Measurements from ENCODE around the gene SDR42E2.
"Not testable (repeated sequence)": the region's sequence is repeated elsewhere in the genome, so short reads cannot be mapped to it uniquely, and the experiment has no call there.

Gene SDR42E2

GRCh38 chr16:22213801-22214200 lies 51.5 kb downstream of the SDR42E2 start:
- TF ChIP-seq, protein P1, sequence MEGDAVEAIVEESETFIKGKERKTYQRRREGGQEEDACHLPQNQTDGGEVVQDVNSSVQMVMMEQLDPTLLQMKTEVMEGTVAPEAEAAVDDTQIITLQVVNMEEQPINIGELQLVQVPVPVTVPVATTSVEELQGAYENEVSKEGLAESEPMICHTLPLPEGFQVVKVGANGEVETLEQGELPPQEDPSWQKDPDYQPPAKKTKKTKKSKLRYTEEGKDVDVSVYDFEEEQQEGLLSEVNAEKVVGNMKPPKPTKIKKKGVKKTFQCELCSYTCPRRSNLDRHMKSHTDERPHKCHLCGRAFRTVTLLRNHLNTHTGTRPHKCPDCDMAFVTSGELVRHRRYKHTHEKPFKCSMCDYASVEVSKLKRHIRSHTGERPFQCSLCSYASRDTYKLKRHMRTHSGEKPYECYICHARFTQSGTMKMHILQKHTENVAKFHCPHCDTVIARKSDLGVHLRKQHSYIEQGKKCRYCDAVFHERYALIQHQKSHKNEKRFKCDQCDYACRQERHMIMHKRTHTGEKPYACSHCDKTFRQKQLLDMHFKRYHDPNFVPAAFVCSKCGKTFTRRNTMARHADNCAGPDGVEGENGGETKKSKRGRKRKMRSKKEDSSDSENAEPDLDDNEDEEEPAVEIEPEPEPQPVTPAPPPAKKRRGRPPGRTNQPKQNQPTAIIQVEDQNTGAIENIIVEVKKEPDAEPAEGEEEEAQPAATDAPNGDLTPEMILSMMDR (IDR thresholded peaks at IDR 0.05; ENCODE audit: control insufficient read depth, extremely low read depth, insufficient read depth) = no peak
- DNase-seq (ENCODE audit: low read depth) = no peak
- H3K4me3 ChIP-seq (ENCODE audit: low read depth, low read length) = no peak overlapping the region

DNA sequence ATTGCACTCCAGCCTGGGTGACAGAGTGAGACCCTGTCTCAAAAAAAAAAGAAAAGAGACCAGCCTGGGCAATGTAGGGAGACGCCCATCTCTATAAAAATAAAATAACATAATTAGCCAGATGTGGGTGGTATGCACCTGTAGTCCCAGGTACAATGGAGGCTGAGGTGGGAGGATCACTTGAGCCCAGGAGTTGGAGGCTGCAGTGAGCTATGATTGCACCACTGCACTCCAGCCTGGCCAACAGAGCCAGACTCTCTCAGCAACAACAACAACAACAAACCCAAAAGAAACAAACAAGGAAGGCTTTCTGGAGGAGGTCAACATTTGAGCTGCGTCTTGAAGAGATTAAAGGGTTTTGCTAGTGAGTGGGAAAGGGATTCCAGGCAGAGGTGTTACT lies 52.1 kb downstream of the SDR42E2 start:
- no peak overlapping the region for H3K4me3 ChIP-seq (ENCODE audit: low read depth, low read length)
- DNase-seq (ENCODE audit: low read depth) = no peak
- TF ChIP-seq, protein P1 (IDR thresholded peaks at IDR 0.05; ENCODE audit: control insufficient read depth, extremely low read depth, insufficient read depth) = no peak

DNA sequence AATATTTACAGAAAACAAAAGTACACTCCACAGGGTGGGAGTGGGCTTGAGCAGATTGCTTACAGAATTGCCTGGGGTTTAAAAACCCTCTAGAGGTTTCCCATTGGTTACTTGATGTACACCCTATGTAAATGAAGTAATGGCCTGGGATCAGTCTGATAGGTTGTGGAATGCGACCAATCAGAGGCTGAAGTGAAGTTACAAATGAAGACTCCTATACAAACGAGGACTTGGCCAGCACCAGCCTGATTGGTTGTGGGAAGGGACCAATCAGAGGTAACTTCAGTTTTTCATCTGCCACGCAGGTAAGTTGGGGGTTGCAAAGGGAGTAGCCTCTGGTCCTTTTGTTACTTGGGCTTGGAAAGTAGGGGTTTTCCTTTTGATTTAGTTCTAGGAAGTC lies 52.6 kb downstream of the SDR42E2 start:
- DNase-seq (ENCODE audit: low read depth) = no peak
- TF ChIP-seq, protein P1 (IDR thresholded peaks at IDR 0.05; ENCODE audit: control insufficient read depth, extremely low read depth, insufficient read depth) = no peak
- H3K4me3 ChIP-seq (ENCODE audit: low read depth, low read length) = no peak overlapping the region

- TF ChIP-seq, protein P1 (IDR thresholded peaks at IDR 0.05; ENCODE audit: control insufficient read depth, extremely low read depth, insufficient read depth) = no peak
- DNase-seq (ENCODE audit: low read depth) = no peak
- no peak overlapping the region for H3K4me3 ChIP-seq (ENCODE audit: low read depth, low read length)
Measured at GRCh38 chr16:22216191-22216831, 54.0 kb downstream of the SDR42E2 start.

GRCh38 chr16:22216832-22217225 lies 54.5 kb downstream of the SDR42E2 start:
- H3K4me3 ChIP-seq (ENCODE audit: low read depth, low read length); DNase-seq (ENCODE audit: low read depth): not testable (repeated sequence)

DNA sequence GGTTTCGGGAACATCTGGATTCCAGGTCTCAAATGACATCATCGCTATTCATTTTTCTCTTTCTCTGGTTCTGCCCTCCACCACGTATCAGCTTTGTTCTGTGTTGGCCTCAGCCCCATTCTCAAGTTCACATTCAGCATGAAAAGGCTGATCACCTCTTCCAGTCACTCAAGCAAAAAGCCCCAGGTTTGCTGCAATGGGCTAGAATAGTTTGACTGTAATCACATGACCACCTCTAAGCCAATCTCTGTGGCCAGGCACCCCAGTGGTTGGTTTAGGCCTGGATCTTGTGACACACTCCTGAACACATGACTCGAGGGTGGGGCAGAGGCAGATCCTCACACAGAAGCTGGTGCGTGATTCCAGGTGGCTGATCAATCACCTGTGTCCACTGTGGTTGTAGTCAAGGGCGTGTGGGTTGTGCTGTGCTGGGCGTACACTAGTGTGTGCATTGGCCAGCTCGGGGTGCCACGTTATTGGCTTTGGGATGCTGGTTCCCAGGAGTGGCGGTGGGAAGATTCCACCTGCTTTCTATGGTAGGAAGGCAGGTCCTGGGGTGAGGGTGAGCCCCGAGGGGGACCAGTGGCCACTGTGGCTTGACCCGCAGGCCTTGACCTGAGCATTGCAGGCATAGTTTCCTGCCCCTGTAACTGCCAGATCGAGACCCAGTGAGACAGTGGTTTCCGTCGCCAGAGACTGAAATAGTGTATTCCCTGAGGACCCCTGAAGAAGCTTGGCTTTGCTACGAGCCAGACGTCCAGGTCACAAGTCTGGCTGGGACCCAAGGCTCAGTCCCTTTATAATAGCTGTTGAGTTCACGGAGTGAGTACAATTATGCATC lies 55.8 kb downstream of the SDR42E2 start:
- H3K4me3 ChIP-seq (ENCODE audit: low read depth, low read length) = no peak overlapping the region
- TF ChIP-seq, protein P1 (IDR thresholded peaks at IDR 0.05; ENCODE audit: control insufficient read depth, extremely low read depth, insufficient read depth) = no peak
- no peak for DNase-seq (ENCODE audit: low read depth)

DNA sequence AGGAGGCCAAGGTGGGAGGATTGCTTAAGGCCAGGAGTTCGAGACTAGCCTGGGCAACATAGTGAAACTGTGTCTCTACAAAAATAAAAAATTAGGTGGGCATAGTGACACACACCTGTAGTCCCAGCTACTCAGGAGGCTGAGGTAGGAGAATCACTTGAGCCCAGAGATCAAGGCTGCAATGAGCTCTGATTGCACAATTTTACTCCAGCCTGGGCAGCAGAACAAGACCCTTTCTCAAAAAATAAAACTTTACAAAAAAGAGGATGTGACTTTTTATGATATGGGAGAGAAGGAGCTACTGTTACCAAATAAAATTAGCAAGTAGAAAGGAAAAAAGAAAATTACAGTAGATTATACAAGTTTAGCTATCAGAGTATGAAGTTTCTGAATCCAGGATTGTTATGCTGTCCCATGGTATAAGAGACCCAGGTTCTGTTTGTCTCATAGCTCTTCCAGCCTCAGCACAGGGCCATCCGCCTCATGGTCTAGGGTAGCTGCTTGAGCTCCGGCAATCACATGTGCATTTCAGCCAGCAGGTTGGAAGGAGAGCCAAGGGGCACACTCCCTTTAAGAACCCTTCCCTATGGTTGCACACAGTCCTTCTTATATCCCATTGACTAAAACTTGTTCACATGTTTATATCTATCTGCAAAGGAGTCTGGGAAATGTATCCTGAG lies 57.2 kb downstream of the SDR42E2 start:
- H3K4me3 ChIP-seq (ENCODE audit: low read depth, low read length) = no peak overlapping the region
- no peak for DNase-seq (ENCODE audit: low read depth)
- TF ChIP-seq, protein P1 (IDR thresholded peaks at IDR 0.05; ENCODE audit: control insufficient read depth, extremely low read depth, insufficient read depth) = no peak

Measured in LNCaP clone FGC (cell line).